ENCODE data around the gene PHF1. TPM values are rescaled to one million over a fixed set of nuclear protein-coding genes. Genes with fewer than 3 reads are reported as not detected.

The PHF1 gene
- total RNA-seq, 1 donor from 2014 or later, result 13.2 TPM

GRCh38 chr6:33456156-33456555 lies 45.3 kb downstream of the PHF1 start:
- Histone ChIP-seq H3K36me3 (ENCODE audit: control insufficient read depth, insufficient read depth, low read length) (peaks cover 6% of the 10 kb centered on the region), H3K27me3 (ENCODE audit: control insufficient read depth, insufficient read depth, low read length) (no peaks in the 10 kb centered on the region), H3K4me3 (ENCODE audit: low read depth, low read length) (no peak overlapping the region)
- no peak for TF ChIP-seq CTCF (IDR thresholded peaks at IDR 0.05; ENCODE audit: insufficient read depth, low read length, severe bottlenecking)
- FAIRE-seq, result no peak
- no peak for DNase-seq (ENCODE audit: low read depth)

- DNase-seq (ENCODE audit: low read depth) (no peak), FAIRE-seq (no peak)
- H3K4me3 ChIP-seq (ENCODE audit: low read depth, low read length), result no peak overlapping the region
- peaks cover 6% of the 10 kb centered on the region for H3K36me3 ChIP-seq (ENCODE audit: control insufficient read depth, insufficient read depth, low read length)
- H3K27me3 ChIP-seq (ENCODE audit: control insufficient read depth, insufficient read depth, low read length), result no peaks in the 10 kb centered on the region
- TF ChIP-seq CTCF (IDR thresholded peaks at IDR 0.05; ENCODE audit: insufficient read depth, low read length, severe bottlenecking), result no peak
Measured at GRCh38 chr6:33458676-33459075, 47.9 kb downstream of the PHF1 start.

GRCh38 chr6:33459226-33459625 lies 48.4 kb downstream of the PHF1 start:
- Histone ChIP-seq H3K4me3 (ENCODE audit: low read depth, low read length) (no peak overlapping the region), H3K27me3 (ENCODE audit: control insufficient read depth, insufficient read depth, low read length) (no peaks in the 10 kb centered on the region), H3K36me3 (ENCODE audit: control insufficient read depth, insufficient read depth, low read length) (peaks cover 6% of the 10 kb centered on the region)
- no peak for DNase-seq (ENCODE audit: low read depth)
- no peak for TF ChIP-seq CTCF (IDR thresholded peaks at IDR 0.05; ENCODE audit: insufficient read depth, low read length, severe bottlenecking)
- no peak for FAIRE-seq

Other genes starting within 250 kb of the PHF1 start
- gene COL11A2, start 218.5 kb upstream of the PHF1 start, total RNA-seq, result under 0.01 TPM in 2 replicates
- 13.2 and 15.3 TPM in 2 replicates for gene RXRB, start 210.3 kb upstream of the PHF1 start, total RNA-seq
- 90.4 and 94.0 TPM in 2 replicates for gene SLC39A7, start 210.1 kb upstream of the PHF1 start, total RNA-seq
- 59.8 and 76.4 TPM in 2 replicates for gene HSD17B8, start 206.4 kb upstream of the PHF1 start, total RNA-seq
- gene RING1, start 202.5 kb upstream of the PHF1 start, total RNA-seq, result 43.4 and 50.7 TPM in 2 replicates
- gene VPS52, start 139.1 kb upstream of the PHF1 start, total RNA-seq, result 22.1 and 32.5 TPM in 2 replicates
- 9,289 and 12,112 TPM in 2 replicates for gene RPS18, start 138.9 kb upstream of the PHF1 start, total RNA-seq
- gene B3GALT4, start 133.9 kb upstream of the PHF1 start, total RNA-seq, result 3.9 and 16.9 TPM in 2 replicates
- 59.5 and 132 TPM in 2 replicates for gene WDR46, start 121.8 kb upstream of the PHF1 start, total RNA-seq
- 61.7 and 64.5 TPM in 2 replicates for gene PFDN6, start 121.4 kb upstream of the PHF1 start, total RNA-seq
- 22.6 and 27.7 TPM in 2 replicates for gene RGL2, start 112.1 kb upstream of the PHF1 start, total RNA-seq
- 11.6 and 24.3 TPM in 2 replicates for gene TAPBP, start 96.9 kb upstream of the PHF1 start, total RNA-seq
- gene ZBTB22, start 93.3 kb upstream of the PHF1 start, total RNA-seq, result 13.2 and 20.1 TPM in 2 replicates
- 27.4 and 53.1 TPM in 2 replicates for gene DAXX, start 88.1 kb upstream of the PHF1 start, total RNA-seq
- 0.26 TPM in 2 replicates for gene KIFC1, start 19.2 kb upstream of the PHF1 start, total RNA-seq
- gene CUTA, start 7.1 kb downstream of the PHF1 start, total RNA-seq, result 37.1 and 42.5 TPM in 2 replicates
- gene SYNGAP1, start 9.1 kb downstream of the PHF1 start, total RNA-seq, result 0.79 and 0.90 TPM in 2 replicates
- gene ZBTB9, start 43.6 kb downstream of the PHF1 start, total RNA-seq, result 5.9 and 6.3 TPM in 2 replicates
- 25.5 and 47.5 TPM in 2 replicates for gene BAK1, start 169.3 kb downstream of the PHF1 start, total RNA-seq
- gene ITPR3, start 210.3 kb downstream of the PHF1 start, total RNA-seq, result 66.6 and 95.6 TPM in 2 replicates